ENCODE results near the gene RPS19. TPM values are rescaled to one million over a fixed set of nuclear protein-coding genes. Genes with fewer than 3 reads are reported as not detected.

Gene RPS19
- polyA plus RNA-seq, 1 donor (not counting 4 experiments of a cell fraction or from before 2014, with no cell fraction given) = 2,290 TPM

GRCh38 chr19:41847351-41848105 is 12.5 kb upstream of the RPS19 start:
- Histone ChIP-seq H3K27ac (ENCODE audit: control insufficient read depth, insufficient read depth, low read length) (no peak overlapping the region), H3K4me1 (ENCODE audit: control insufficient read depth, extremely low read depth, insufficient read depth, low read length) (no peaks in the 10 kb centered on the region), H3K4me2 (ENCODE audit: control insufficient read depth, extremely low read depth, insufficient read depth, low read depth, low read length) (no peak overlapping the region), H3K27me3 (ENCODE audit: control insufficient read depth, extremely low read depth, insufficient read depth, low read length) (peaks cover 15% of the 10 kb centered on the region), H3K9ac (ENCODE audit: control insufficient read depth, extremely low read depth, insufficient read depth, low read length) (no peak overlapping the region), H3K9me1 (ENCODE audit: control insufficient read depth, extremely low read depth, insufficient read depth, low read length) (no peaks in the 10 kb centered on the region), H4K20me1 (ENCODE audit: control insufficient read depth, extremely low read depth, insufficient read depth, low read length) (no peaks in the 10 kb centered on the region), H3K79me2 (ENCODE audit: control insufficient read depth, insufficient read depth, low read length) (no peaks in the 10 kb centered on the region), H2AFZ (ENCODE audit: control insufficient read depth, low read length) (no peak overlapping the region), H3K9me3 (ENCODE audit: control insufficient read depth, low read depth, low read length) (no peaks in the 10 kb centered on the region), H3K4me3 (ENCODE audit: control insufficient read depth in 2 of 3, extremely low read depth in 1 of 3, insufficient read depth in 2 of 3, low read depth in 1 of 3, low read length in 3 of 3) (no peak overlapping the region), H3K36me3 (ENCODE audit: control insufficient read depth in 2 of 2, extremely low read depth in 1 of 2, insufficient read depth in 2 of 2, low read length in 2 of 2) (no peaks in the 10 kb centered on the region)
- DNase-seq (ENCODE audit: low read depth, low spot score) (no peak), FAIRE-seq (no peak)
- TF ChIP-seq EZH2 (IDR thresholded peaks at IDR 0.05; ENCODE audit: low read length) (no peak), CTCF (optimal IDR thresholded peaks at IDR 0.05 in 1 of 3, IDR thresholded peaks at IDR 0.05 in 1 of 3, conservative IDR thresholded peaks at IDR 0.05 in 1 of 3; ENCODE audit: extremely low read depth in 1 of 3, insufficient read depth in 2 of 3, low read length in 3 of 3) (no peak)
- dilution Hi-C loops (cut with MboI; ENCODE audit: extremely low pct_ligation_motif_present, low sequenced_read_pairs) = no loop called here

GRCh38 chr19:41848666-41849065 is 11.4 kb upstream of the RPS19 start:
- peaks cover 15% of the 10 kb centered on the region for H3K27me3 ChIP-seq (ENCODE audit: control insufficient read depth, extremely low read depth, insufficient read depth, low read length)
- TF ChIP-seq CTCF (optimal IDR thresholded peaks at IDR 0.05 in 1 of 3, IDR thresholded peaks at IDR 0.05 in 1 of 3, conservative IDR thresholded peaks at IDR 0.05 in 1 of 3; ENCODE audit: extremely low read depth in 1 of 3, insufficient read depth in 2 of 3, low read length in 3 of 3) (no peak), EZH2 (IDR thresholded peaks at IDR 0.05; ENCODE audit: low read length) (no peak)
- H3K79me2 ChIP-seq (ENCODE audit: control insufficient read depth, insufficient read depth, low read length) = no peaks in the 10 kb centered on the region

More at GRCh38 chr19:41848666-41849065, 11.4 kb upstream of the RPS19 start:
- no peak overlapping the region for H3K4me2 ChIP-seq (ENCODE audit: control insufficient read depth, extremely low read depth, insufficient read depth, low read depth, low read length)
- dilution Hi-C loops (cut with MboI; ENCODE audit: extremely low pct_ligation_motif_present, low sequenced_read_pairs) = no loop called here
- H3K27ac ChIP-seq (ENCODE audit: control insufficient read depth, insufficient read depth, low read length) = no peak overlapping the region
- H3K4me1 ChIP-seq (ENCODE audit: control insufficient read depth, extremely low read depth, insufficient read depth, low read length) = no peaks in the 10 kb centered on the region
- H3K9me3 ChIP-seq (ENCODE audit: control insufficient read depth, low read depth, low read length) = no peaks in the 10 kb centered on the region
- DNase-seq (ENCODE audit: low read depth, low spot score) (no peak), FAIRE-seq (no peak)
- no peak overlapping the region for H3K9ac ChIP-seq (ENCODE audit: control insufficient read depth, extremely low read depth, insufficient read depth, low read length)
- no peak overlapping the region for H2AFZ ChIP-seq (ENCODE audit: control insufficient read depth, low read length)
- no peaks in the 10 kb centered on the region for H3K36me3 ChIP-seq (ENCODE audit: control insufficient read depth in 2 of 2, extremely low read depth in 1 of 2, insufficient read depth in 2 of 2, low read length in 2 of 2)
- no peak overlapping the region for H3K4me3 ChIP-seq (ENCODE audit: control insufficient read depth in 2 of 3, extremely low read depth in 1 of 3, insufficient read depth in 2 of 3, low read depth in 1 of 3, low read length in 3 of 3)
- no peaks in the 10 kb centered on the region for H4K20me1 ChIP-seq (ENCODE audit: control insufficient read depth, extremely low read depth, insufficient read depth, low read length)
- no peaks in the 10 kb centered on the region for H3K9me1 ChIP-seq (ENCODE audit: control insufficient read depth, extremely low read depth, insufficient read depth, low read length)

Measured in keratinocyte (primary cell).